GM21526 (cell line): Measurements from ENCODE around the gene JSRP1.

Experiments used
- ATAC-seq: cut with Tn5 transposase; IDR thresholded peaks from one replicate; pipeline ENCODE4 v1.9.1; 2021; ENCODE audit warnings: moderate library complexity; ENCODE audit not compliant: unreplicated experiment, low FRiP score

Gene JSRP1

DNA sequence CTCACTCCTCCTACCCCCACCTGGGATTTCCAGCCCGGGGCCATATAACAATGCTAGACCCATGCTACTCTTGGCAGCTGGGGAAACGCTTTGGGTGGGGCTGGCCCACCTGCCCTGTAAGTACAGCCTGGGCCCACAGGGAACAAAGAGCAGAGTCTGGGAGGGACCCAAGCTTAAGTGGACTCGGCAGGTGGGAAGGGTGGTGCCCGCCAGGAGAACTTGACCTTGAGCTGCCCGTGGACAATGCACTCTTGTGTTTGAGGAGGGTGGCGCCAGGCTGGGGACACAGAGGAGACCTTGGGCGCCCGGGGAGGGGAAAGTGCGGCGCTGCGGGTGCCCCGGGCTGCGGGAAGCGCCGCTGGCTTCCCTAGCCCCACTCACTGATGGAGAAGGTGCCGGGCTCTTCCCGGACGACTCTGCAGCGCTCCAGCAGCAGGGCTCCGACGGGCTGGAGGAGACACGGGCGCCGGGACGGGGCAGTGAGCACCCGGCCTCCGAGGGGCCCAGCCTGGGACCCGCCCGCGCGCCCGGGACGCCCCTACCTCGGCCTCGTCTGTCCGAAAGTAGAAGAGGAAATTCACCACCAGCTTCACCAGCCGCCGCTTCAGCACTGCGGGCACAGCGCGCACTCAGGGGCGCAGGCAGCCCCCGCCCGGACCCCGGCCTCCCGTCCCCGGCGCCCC is 20.7 kb downstream of the JSRP1 start:
- ATAC-seq = peak; percentile 2

GRCh38 chr19:2234996-2235380 is 21.2 kb downstream of the JSRP1 start:
- ATAC-seq = no peak

DNA sequence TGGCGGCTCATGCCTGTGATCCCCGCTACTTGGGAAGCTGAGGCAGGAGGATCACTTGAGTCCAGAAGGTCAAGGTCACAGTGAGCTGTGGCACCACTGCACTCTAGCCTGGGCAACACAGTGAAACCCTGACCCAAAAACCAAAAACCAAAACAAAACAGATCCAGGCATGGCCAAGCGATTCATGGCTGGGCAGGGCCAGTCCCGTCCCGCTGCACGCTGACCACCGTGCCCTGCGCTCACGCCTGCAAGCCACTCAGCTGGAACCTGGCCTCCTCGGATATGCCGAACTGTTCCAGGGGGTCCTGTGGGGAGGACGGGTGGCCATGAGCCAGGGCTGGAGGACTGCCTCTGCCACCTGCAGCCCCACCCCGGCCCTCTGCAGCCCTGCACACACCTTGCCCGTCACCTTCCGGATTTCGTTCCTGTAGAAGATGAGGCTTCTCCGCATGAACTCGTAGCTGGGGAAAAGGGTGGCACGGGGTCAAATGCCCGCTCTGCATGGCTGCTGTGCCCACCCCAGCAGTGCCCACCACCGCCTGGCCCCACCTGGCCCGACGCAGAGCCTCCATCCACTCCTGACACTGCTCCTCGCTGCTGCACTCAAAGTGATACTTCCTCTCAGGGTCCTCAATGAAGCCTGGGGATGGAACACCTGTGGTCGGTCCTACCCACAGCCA is 22.5 kb downstream of the JSRP1 start:
- ATAC-seq = no peak

- no peak for ATAC-seq
These were observed 23.7 kb downstream of the JSRP1 start for GRCh38 chr19:2232286-2233151.

- ATAC-seq = no peak
These were observed 24.5 kb downstream of the JSRP1 start for GRCh38 chr19:2231621-2232221.

DNA sequence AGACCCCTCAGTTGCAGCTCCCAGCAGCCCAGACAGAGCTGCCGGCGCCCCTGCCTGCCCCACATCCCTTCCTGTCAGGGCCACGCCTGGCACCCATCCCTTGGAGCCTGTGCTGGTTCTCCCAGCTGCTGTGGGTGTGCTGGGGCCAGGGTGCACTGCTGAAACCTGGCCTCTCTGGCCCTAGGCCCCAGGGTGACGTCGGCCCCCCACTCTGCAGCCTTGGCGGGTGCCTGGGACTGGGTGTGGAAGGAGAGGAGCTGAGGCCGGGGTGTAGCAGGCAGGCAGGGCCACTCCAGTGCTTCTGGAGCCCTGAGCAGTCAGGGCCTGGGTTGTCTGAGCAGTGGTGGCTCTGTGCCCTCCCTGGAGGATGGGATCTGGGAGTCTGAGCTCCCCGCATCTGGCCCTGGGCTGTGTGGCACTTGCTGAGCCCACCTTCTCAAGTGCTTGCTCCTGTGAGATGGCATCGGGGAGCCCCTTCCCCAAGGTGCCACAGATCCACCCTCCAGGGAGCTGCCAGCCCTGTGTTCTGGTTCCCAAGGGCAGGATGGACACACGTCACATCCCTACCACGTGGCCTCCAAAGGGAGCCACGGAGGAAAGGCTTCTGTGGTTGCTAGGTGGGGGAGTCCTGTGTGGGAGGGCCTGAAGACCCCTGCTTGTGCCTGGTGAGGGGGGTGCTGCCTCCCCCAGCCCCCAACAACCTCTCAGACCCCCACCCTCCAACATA is 25.2 kb downstream of the JSRP1 start:
- no peak for ATAC-seq

DNA sequence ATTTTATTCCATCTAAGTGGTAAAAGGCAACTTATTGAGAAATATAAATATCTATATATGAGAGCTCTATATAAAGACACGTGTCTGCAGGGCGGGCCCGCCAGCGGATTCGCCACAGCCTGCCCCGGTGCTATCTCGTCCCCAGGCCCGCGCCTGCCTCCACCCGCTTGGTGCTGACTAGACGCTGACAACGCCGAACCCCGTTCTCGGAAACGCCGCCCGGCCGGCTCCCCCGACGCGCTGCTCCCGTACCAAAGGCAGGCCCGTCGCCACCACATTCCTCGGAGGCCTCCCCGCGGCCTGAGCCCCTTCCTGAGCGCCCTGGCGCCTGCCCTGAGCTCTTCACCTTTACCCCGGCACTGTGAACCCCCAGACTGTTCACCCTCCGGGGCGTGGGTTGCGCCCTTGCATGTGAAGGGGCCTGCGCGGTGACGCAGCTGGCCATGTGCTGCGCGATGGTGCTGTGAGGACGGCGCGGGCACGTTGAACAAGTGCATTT is 26.1 kb downstream of the JSRP1 start:
- ATAC-seq = no peak

DNA sequence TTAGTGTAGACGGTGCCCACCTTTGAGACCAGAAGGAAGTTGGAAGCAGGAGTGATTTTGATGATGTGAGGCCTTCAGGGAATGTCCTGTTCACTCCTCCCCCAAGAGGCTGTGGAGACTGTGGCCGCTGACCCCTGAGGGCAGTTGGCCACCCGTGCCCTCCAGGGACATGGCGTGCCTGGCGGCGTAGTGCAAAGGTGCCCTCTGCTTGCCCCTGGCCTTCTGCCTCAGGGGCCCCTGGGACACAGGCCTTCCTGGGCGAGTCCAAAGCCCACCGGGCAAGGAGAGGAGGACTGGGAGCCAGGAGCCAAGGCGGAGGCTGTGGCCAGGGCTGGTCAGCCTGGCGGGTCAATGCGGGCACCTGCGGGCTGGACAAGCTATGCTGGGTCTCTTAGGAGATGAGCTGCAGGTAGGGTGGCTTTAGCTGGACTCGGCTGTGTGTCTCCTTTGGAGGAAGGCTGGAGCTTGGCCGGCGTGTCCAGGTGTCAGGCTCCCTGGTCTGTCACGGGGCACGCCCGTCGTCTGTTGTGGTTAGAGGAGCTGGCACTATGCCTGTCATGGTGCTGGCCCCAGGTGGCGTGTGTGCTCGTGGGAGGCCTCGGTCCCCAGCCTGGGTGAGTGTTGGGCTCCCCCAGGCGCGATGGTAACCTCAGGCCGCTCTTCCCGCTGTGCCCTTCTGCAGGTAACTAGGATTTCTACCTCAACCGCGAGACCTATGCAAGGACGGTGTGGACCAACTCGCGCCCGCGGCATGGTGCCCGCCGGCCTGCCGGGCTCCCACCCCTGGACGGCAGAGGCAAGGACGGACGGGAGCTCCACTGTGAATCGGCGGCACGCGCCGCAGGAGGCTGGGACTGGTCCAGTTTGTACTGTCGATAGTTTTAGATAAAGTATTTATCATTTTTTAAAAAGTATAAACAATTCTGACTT is 26.8 kb downstream of the JSRP1 start:
- ATAC-seq = no peak

DNA sequence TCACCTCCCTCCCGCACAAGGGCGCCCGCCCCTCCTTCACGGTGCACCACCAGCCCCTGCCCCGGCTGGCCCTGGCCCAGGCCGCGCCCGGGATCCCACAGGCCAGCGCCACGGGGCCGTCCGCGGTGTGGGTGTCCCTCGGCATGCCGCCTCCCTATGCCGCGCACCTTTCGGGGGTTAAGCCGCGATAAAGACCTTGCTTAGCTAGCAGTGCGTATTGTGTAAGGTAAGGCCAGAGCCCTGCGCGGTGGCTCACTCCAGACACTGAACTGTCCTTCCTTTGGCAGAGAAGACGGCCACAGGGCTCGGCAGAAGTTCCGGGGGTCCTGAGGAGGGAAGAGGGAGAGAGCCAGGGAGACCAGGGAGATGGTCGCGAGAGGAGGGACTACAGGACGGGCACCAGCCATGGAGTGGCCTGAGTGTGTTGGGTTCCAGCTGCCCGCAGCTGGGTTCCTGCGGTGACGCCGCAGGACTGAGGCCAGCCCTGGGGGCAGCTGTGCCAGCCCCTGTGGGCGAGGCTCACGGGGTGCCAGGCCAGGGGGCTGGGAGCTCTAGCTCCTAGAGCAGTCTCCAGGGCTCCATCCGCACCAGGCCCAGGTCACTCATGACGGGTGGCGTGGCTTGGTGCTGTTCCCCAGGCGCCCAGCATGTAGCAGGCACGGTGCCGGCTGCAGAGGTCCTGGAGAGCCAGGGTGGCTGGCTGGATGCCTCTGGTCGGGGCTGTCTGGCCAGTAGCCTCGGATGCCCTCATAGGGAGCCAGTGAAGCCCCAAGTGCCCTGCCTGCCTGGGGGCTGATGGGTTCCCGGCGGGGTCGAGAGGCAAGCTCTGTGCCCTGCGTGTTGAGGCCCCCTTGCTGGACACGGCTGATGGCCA is 27.8 kb downstream of the JSRP1 start:
- no peak for ATAC-seq

- ATAC-seq = no peak
These were observed 28.6 kb downstream of the JSRP1 start for GRCh38 chr19:2227415-2228156.

DNA sequence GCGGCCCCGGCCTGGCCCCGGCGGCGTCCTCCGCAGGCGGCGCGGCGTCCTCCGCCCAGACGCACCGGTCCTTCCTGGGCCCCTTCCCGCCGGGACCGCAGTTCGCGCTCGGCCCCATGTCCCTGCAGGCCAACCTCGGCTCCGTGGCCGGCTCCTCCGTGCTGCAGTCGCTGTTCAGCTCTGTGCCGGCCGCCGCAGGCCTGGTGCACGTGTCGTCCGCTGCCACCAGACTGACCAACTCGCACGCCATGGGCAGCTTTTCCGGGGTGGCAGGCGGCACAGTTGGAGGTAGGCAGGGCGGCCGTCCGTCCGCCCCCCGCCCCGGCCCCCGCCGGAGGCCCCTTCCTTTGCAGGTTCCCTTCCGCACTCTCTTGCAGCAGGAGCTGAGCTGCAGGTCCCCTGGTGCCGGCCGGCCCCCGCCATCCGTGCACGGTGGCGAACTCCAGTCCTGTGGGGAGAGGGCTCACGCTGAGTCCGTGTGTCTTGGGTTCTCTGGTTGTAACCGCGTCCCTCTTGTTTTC is 29.3 kb downstream of the JSRP1 start:
- ATAC-seq = no peak

GRCh38 chr19:2226051-2226839 is 30.0 kb downstream of the JSRP1 start:
- no peak for ATAC-seq

- ATAC-seq = no peak
These were observed 30.7 kb downstream of the JSRP1 start for GRCh38 chr19:2225415-2226050.

- ATAC-seq = no peak
These were observed 31.4 kb downstream of the JSRP1 start for GRCh38 chr19:2224754-2225349.

GRCh38 chr19:2223959-2224358 is 32.3 kb downstream of the JSRP1 start:
- no peak for ATAC-seq

- no peak for ATAC-seq
These were observed 32.8 kb downstream of the JSRP1 start for GRCh38 chr19:2223391-2223790.
